ENCODE data around the gene CNST.

The CNST gene, protein sequence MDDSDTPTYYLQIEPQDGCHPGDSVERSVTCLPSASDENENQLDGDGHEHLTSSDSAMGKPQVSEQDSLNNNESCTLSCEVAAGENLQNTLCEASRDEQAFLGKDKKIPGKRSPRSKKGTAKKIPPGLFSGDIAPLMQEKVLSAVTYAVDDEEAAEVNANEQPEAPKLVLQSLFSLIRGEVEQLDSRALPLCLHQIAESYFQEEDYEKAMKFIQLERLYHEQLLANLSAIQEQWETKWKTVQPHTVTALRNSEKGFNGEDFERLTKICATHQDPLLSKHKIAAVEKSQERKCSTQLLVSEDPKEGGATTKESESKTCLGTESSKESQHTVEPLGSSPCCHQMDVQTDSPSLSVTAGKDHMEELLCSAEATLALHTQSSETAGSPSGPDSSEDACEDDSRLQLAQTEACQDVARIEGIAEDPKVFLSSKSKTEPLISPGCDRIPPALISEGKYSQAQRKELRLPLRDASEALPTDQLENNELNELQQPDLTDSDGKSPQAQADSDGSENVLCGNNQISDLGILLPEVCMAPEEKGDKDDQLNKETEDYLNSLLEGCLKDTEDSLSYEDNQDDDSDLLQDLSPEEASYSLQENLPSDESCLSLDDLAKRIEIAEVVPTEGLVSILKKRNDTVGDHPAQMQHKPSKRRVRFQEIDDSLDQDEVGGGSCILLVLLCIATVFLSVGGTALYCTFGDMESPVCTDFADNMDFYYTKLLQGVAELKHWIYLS

DNA sequence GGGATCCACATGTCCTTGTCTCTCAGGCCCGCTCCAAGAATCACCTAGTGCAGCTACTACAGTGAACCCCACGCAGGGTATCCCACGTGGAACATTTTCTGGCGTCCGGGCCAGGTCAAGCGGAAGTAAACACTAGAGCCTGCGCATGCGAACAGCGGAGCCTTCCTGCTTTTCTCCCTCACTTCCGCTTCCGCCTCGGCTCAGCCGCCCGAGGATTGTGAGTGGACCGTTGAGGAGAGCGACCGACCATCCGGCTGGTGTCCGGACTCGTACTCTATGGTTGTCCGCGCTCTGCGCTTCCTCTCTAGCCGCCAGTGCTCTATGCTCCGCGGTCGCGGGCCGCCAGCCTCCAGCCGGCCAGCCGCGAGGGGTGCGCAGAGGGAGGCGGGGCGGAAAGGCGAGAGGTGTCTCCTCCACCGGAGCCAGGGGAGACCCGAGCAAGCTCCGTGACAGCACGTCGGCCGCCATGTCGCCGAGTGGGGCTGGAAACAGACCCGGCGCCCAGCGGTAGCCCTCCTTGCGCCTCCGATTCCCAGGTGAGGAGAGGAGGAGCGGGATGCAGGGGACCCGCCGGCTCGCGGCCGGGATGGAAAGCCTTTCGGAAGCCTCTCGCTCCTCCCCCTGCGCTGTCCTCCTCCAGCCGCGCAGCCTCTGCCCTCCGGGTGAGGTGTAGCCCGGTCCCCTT lies at the start of gene CNST, which contains the start of gene TFB2M:
CNST (plus strand) TSS at position 329 of the 685 bp plus-strand sequence. CDS start 25,107 bp downstream, outside the sequence.
TFB2M (minus strand) TSS at position 134 of the 685 bp plus-strand sequence; CDS start at position 11, 123 bp downstream.
- DNase-seq, result peak; percentile 98

- DNase-seq, result no peak
Measured at GRCh38 chr1:246517391-246517790, 48.9 kb upstream of the CNST start.

GRCh38 chr1:246518456-246519205 lies 47.6 kb upstream of the CNST start:
- DNase-seq, result no peak

GRCh38 chr1:246519514-246519913 lies 46.7 kb upstream of the CNST start:
- DNase-seq, result no peak

- no peak for DNase-seq
Measured at GRCh38 chr1:246526380-246526779, 39.9 kb upstream of the CNST start.

DNA sequence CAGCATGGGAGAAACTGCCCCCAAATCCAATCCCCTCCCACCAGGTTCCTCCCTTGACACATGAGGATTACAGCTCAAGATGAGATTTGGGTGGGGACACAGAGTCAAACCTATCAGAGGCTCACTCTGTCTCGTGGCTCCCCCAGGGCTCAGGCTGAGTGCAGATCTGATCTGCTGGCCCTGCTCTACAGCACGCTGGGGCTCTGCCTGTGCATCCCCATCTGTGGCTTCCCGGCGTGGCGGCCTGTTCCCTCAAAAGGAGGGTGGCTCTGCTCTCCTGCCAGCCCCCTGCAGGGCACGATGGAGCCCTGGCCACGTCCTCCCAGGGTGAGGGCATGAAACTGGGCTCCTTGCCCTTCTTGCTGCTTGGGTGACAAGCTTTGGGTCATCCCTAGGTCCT lies 39.3 kb upstream of the CNST start:
- DNase-seq, result no peak

- no peak for DNase-seq
Measured at GRCh38 chr1:246527402-246528088, 38.7 kb upstream of the CNST start.

- no peak for DNase-seq
Measured at GRCh38 chr1:246528933-246529731, 37.1 kb upstream of the CNST start.

GRCh38 chr1:246530482-246530881 lies 35.8 kb upstream of the CNST start:
- no peak for DNase-seq

GRCh38 chr1:246532519-246532918 lies 33.7 kb upstream of the CNST start:
- DNase-seq, result no peak

GRCh38 chr1:246533371-246533905 lies 32.8 kb upstream of the CNST start:
- DNase-seq, result no peak

DNA sequence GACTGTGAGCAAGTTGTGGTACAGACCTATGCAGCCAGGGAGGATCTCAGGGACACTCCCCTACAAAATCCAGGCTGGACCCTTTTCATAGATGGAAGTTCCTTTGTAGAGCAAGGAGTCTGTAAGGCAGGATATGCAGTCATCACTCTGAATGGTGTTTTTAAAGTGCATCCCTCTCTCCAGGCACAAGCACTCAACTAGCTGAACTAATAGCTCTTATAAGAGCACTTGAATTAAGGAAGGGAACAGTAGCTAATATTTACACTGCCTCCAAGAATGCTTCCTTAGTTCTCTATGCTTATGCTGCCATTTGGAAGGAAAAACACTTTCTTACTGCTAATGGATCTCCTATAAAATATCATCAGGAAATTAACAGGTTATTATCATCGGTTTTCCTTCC lies 32.1 kb upstream of the CNST start:
- DNase-seq, result peak; percentile 5

DNA sequence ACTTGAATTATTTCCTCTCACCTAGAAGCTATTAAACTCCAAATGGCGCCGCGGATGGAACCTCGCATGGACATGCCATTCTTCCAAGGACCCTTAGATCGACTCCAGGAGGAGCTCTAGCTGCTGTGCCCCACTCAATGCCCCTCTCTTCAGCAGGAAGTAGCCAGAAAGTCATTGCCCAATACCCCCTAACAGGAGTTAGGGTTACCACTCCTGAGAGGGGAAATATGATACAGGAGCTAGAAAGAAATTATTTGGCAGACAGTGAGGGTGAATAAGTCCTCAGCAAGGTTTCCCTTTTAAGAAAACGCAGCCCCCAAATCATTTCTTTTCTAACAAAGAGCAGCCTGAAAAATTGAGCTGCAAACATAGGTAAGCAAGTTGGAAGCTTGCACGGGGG lies 28.8 kb upstream of the CNST start:
- DNase-seq, result no peak

DNA sequence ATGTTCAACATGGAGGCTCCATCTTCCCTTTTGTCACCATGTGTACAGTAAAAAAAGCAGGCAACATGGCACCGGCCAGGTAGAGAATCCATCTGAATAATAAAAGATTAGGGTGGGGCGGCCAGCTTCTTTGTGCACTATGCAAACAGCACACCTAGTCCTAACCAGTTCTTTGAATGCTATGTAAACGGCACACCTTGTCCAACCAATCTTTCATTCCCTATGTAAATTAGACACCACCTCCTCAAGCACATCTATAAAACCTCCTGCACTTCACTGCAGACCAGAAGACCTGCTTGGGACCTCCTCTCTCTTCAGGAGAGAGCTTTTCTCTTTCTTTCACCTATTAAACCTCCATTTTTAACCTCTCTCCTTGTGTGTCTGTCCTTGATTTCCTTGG lies 28.4 kb upstream of the CNST start:
- DNase-seq, result no peak

DNA sequence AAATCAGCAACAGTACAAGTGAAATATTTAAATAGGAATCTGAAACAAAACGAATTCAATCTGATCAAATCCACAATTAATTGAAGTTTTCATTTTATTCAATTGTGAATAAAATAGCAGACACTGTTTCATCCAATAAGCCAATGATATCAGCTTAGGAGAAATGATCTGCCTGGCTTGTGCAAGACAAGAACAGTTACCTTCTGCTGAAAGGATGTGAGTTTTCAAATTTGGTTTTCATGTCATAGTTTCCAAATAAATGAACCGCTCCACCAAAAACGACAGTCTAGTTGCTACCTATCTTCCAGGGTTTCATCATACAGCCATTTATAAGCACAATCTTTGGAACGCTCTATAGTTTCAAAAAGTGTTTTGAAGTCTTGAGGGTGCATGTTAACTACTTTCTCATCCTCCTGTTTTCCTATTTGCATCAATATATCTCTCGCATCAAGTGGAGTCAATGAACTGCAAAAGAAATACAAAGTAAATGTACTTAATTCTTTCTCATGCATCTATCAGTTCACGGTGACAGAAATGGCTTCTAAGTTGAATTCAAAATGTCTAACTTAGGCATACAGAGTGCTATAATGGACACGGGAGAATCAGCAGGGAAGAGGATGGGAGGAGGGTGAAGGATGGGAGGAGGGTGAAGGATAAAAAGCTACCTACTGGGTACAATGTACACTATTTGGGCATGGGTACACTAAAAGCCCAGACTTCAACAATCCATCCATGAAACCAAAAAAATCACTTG lies 25.3 kb upstream of the CNST start:
- DNase-seq, result no peak

- no peak for DNase-seq
Measured at GRCh38 chr1:246544001-246544400, 22.3 kb upstream of the CNST start.

DNA sequence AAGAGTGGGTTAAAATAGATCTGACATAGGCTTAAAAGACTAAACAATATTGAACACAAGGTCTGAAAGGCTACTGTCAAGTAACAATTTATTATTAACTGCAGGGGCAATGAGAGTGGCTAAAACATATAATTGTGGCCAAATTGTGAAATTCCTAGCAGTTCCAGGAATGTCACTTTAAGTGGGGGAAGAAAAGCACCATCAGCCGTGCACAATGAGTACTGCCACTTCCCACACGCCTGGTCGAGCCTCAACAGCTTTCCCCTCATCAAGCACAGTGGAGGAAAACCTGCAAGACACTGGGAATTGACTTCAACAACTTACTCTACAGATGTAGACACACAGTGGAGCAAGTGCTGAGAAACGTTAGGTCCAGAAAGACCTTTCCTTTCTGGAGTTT lies 16.6 kb upstream of the CNST start:
- DNase-seq, result no peak

- DNase-seq, result no peak
Measured at GRCh38 chr1:246550402-246550801, 15.9 kb upstream of the CNST start.

- no peak for DNase-seq
Measured at GRCh38 chr1:246552110-246552509, 14.1 kb upstream of the CNST start.

- DNase-seq, result no peak
Measured at GRCh38 chr1:246554201-246554600, 12.1 kb upstream of the CNST start.
